Gastroesophageal sphincter (tissue), 3 donors: ENCODE results near the gene SLC38A9.

ENCODE experiments used
- POLR2AphosphoS5 ChIP-seq: sonication (generic); formaldehyde crosslinking; IDR thresholded peaks from one replicate; pipeline ENCODE4 v1.6.1; 2017; ENCODE audit warnings: antibody characterized with exemption
- TF ChIP-seq, protein P1 (sequence below), 4 experiments: fragments of 200-600 bp in 2 of 4; fragments of 450-650 bp in 2 of 4; sonication (generic) in 1 of 4; IDR thresholded peaks; one replicate each; pipeline ENCODE4 v1.5.1; 2017 to 2019; ENCODE audit warnings: antibody characterized with exemption in 4 of 4, mild to moderate bottlenecking in 2 of 4, moderate library complexity in 2 of 4

- TF ChIP-seq, protein P1, sequence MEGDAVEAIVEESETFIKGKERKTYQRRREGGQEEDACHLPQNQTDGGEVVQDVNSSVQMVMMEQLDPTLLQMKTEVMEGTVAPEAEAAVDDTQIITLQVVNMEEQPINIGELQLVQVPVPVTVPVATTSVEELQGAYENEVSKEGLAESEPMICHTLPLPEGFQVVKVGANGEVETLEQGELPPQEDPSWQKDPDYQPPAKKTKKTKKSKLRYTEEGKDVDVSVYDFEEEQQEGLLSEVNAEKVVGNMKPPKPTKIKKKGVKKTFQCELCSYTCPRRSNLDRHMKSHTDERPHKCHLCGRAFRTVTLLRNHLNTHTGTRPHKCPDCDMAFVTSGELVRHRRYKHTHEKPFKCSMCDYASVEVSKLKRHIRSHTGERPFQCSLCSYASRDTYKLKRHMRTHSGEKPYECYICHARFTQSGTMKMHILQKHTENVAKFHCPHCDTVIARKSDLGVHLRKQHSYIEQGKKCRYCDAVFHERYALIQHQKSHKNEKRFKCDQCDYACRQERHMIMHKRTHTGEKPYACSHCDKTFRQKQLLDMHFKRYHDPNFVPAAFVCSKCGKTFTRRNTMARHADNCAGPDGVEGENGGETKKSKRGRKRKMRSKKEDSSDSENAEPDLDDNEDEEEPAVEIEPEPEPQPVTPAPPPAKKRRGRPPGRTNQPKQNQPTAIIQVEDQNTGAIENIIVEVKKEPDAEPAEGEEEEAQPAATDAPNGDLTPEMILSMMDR (IDR thresholded peaks at IDR 0.05), result no peak
- no peak for TF ChIP-seq POLR2AphosphoS5
Measured at GRCh38 chr5:55675119-55675518, 37.0 kb downstream of the SLC38A9 start.
